OCI-LY3 (cell line): ENCODE data around the gene HASPIN.
"Not testable (repeated sequence)": the region's sequence is repeated elsewhere in the genome, so short reads cannot be mapped to it uniquely, and the experiment has no call there.

Experiments
- H2AFZ ChIP-seq: fragments of 200-600, 300-600 bp; shearing (Covaris generic); 2 replicates; pipeline ENCODE4 v1.6.0; 2014; ENCODE audit warnings: antibody characterized with exemption, low read depth, low read length
- H3K27ac ChIP-seq: fragments of 200-600, 300-600 bp; sonication (generic); 2 replicates; pipeline ENCODE4 v1.5.1; 2014; ENCODE audit warnings: mild to moderate bottlenecking, low read length, moderate library complexity, mixed read lengths
- H3K27me3 ChIP-seq: fragments of 200-600, 300-600 bp; sonication (generic); 2 replicates; pipeline ENCODE4 v1.6.1; 2014; ENCODE audit warnings: low read depth, low read length, mixed read lengths
- H3K36me3 ChIP-seq: fragments of 200-600, 300-600 bp; sonication (generic); replicated peaks from 2 replicates; pipeline ENCODE3; 2014; ENCODE audit warnings: low read depth, low read length, mixed read lengths
- H3K4me1 ChIP-seq: fragments of 300-600, 200-600 bp; sonication (generic); 2 replicates; pipeline ENCODE4 v1.6.1; 2014; ENCODE audit warnings: low read length, mixed read lengths
- H3K4me2 ChIP-seq: fragments of 200-600, 300-600 bp; sonication (generic); 2 replicates; pipeline ENCODE4 v1.6.1; 2014; ENCODE audit warnings: low read length, mixed read lengths
- H3K4me3 ChIP-seq: fragments of 300-600, 200-600 bp; sonication (generic); 2 replicates; pipeline ENCODE4 v1.5.1; 2014; ENCODE audit warnings: antibody characterized with exemption, mild to moderate bottlenecking, low read length, moderate library complexity
- H3K79me2 ChIP-seq: fragments of 300-600, 200-600 bp; shearing (Covaris generic); 2 replicates; pipeline ENCODE4 v1.6.1; 2014; ENCODE audit warnings: mild to moderate bottlenecking, low read length, mixed read lengths
- H3K9ac ChIP-seq: fragments of 300-600, 200-600 bp; shearing (Covaris generic); 2 replicates; pipeline ENCODE4 v1.6.0; 2014; ENCODE audit warnings: mild to moderate bottlenecking, low read length, moderate library complexity
- H3K9me3 ChIP-seq: fragments of 200-600, 300-600 bp; shearing (Covaris generic); 2 replicates; pipeline ENCODE4 v1.6.1; 2014; ENCODE audit warnings: low read length, mixed read lengths; ENCODE audit not compliant: insufficient read depth
- H4K20me1 ChIP-seq: fragments of 200-600, 300-600 bp; sonication (generic); 2 replicates; pipeline ENCODE4 v1.6.1; 2016; ENCODE audit warnings: low read length, mixed read lengths; ENCODE audit not compliant: insufficient read depth
- CTCF ChIP-seq: fragments of 200-600, 300-600 bp; sonication (generic); IDR thresholded peaks from 2 replicates; pipeline ENCODE4 v1.5.1; 2014; ENCODE audit warnings: antibody characterized with exemption, low read length, low read depth
- EZH2phosphoT487 ChIP-seq: fragments of 200-600 bp; shearing (Covaris generic); IDR thresholded peaks from 2 replicates; pipeline ENCODE4 v1.6.1; 2018; ENCODE audit warnings: antibody characterized with exemption, mixed run types, low read depth

Gene HASPIN

GRCh38 chr17:3729881-3730280 lies 6.2 kb downstream of the HASPIN start:
- Histone ChIP-seq H3K27me3 (no peaks in the 10 kb centered on the region), H4K20me1 (peaks cover 11% of the 10 kb centered on the region; the same call in 1 of the 2 replicates), H3K4me2 (no peak overlapping the region), H3K9me3 (no peaks in the 10 kb centered on the region), H2AFZ (no peak overlapping the region), H3K36me3 (peaks cover 29% of the 10 kb centered on the region), H3K79me2 (peaks cover 29% of the 10 kb centered on the region), H3K4me1 (peaks cover 18% of the 10 kb centered on the region), H3K9ac (no peak overlapping the region), H3K27ac (no peak overlapping the region), H3K4me3 (no peak overlapping the region)
- TF ChIP-seq CTCF (no peak), EZH2phosphoT487 (no peak)

- no peaks in the 10 kb centered on the region for H3K27me3 ChIP-seq
- peaks cover 12% of the 10 kb centered on the region for H3K4me1 ChIP-seq
- H4K20me1 ChIP-seq, result 0 out of 2 replicates have a peak, but pooled peaks cover 6% of the 10 kb centered on the region
- H3K36me3 ChIP-seq, result peaks cover 19% of the 10 kb centered on the region
- no peak overlapping the region for H3K9ac ChIP-seq
- no peak overlapping the region for H3K4me3 ChIP-seq
- H3K4me2 ChIP-seq, result no peak overlapping the region
- H3K27ac ChIP-seq, result no peak overlapping the region
- H3K9me3 ChIP-seq, result no peaks in the 10 kb centered on the region
- TF ChIP-seq CTCF (no peak), EZH2phosphoT487 (no peak)
- no peak overlapping the region for H2AFZ ChIP-seq
- H3K79me2 ChIP-seq, result peaks cover 19% of the 10 kb centered on the region
Measured at GRCh38 chr17:3730881-3731429, 7.3 kb downstream of the HASPIN start.

GRCh38 chr17:3732210-3732621 lies 8.5 kb downstream of the HASPIN start:
- TF ChIP-seq EZH2phosphoT487 (no peak), CTCF (peak; percentile 55)
- Histone ChIP-seq H3K36me3 (peaks cover 10% of the 10 kb centered on the region), H3K4me2 (peak overlapping the region; percentile 65), H3K27ac (peak overlapping the region; percentile 22; the same call in 1 of the 2 replicates), H3K27me3 (peaks cover 4% of the 10 kb centered on the region), H3K79me2 (peaks cover 7% of the 10 kb centered on the region), H2AFZ (0 out of 2 replicates have a peak overlapping the region, but pooled peaks have one; percentile 38), H3K4me3 (peak overlapping the region; percentile 28; the same call in 1 of the 2 replicates), H4K20me1 (0 out of 2 replicates have a peak, but pooled peaks cover 3% of the 10 kb centered on the region), H3K9me3 (no peaks in the 10 kb centered on the region), H3K9ac (peak overlapping the region; percentile 6; the same call in 1 of the 2 replicates), H3K4me1 (peaks cover 12% of the 10 kb centered on the region)

GRCh38 chr17:3734911-3735276 lies 11.2 kb downstream of the HASPIN start:
- not testable (repeated sequence) for H4K20me1 ChIP-seq, H3K79me2 ChIP-seq, H3K4me3 ChIP-seq, H3K9me3 ChIP-seq, H3K27me3 ChIP-seq, H3K27ac ChIP-seq, H3K4me2 ChIP-seq, H2AFZ ChIP-seq, H3K9ac ChIP-seq, H3K36me3 ChIP-seq
- peaks cover 12% of the 10 kb centered on the region for H3K4me1 ChIP-seq

- Histone ChIP-seq H3K27me3 (peaks cover 4% of the 10 kb centered on the region), H3K27ac (no peak overlapping the region), H3K4me3 (no peak overlapping the region), H3K4me2 (no peak overlapping the region), H3K36me3 (no peaks in the 10 kb centered on the region), H4K20me1 (no peaks in the 10 kb centered on the region), H3K9me3 (no peaks in the 10 kb centered on the region), H2AFZ (no peak overlapping the region), H3K4me1 (peaks cover 12% of the 10 kb centered on the region), H3K79me2 (no peaks in the 10 kb centered on the region), H3K9ac (no peak overlapping the region)
- no peak for TF ChIP-seq CTCF
- TF ChIP-seq EZH2phosphoT487, result no peak
Measured at GRCh38 chr17:3735515-3735914, 11.8 kb downstream of the HASPIN start.
